GM23248 (cell line): ENCODE measurements around the gene RFXANK.

Experiments used
- EZH2 ChIP-seq: fragments of 200-600 bp; sonication (generic); IDR thresholded peaks from 2 replicates; pipeline ENCODE4 v1.6.1; 2018; ENCODE audit warnings: antibody characterized with exemption, mild to moderate bottlenecking; ENCODE audit not compliant: insufficient read depth, poor library complexity, severe bottlenecking
- EZH2phosphoT487 ChIP-seq: fragments of 200-600 bp; sonication (generic); IDR thresholded peaks from 2 replicates; pipeline ENCODE4 v1.6.1; 2018; ENCODE audit warnings: antibody characterized with exemption, moderate library complexity, mild to moderate bottlenecking, low read depth; ENCODE audit not compliant: insufficient read depth

DNA sequence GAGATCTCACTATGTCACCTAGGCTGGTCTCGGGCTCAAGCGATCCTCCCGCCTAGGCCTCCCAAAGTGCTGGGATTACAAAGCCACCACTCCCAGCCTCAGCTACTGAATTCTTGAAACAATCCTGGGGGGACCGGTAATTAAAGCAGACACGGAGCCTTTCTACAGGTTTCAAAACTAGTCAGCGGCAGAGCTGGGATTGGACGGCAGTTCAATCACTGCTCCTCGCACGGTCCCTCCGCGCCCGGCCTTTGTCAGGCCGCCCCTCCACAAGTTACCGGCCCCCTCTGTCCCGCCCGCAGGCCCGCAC is 335 bp upstream of the RFXANK start:
- TF ChIP-seq EZH2phosphoT487 (no peak), EZH2 (no peak)
